Prostate gland (tissue), 2 donors: ENCODE measurements around the gene PVR.

ENCODE experiments used
- POLR2A ChIP-seq: fragments of 450-650 bp; IDR thresholded peaks from one replicate; pipeline ENCODE4 v1.6.1; 2016; ENCODE audit warnings: antibody characterized with exemption, mild to moderate bottlenecking
- TF ChIP-seq, protein P1 (sequence below), 4 experiments: fragments of 200-600 bp in 2 of 4; fragments of 450-650 bp in 2 of 4; sonication (generic) in 2 of 4; IDR thresholded peaks; 1 replicate in 3 of 4; 2 replicates in 1 of 4; pipeline ENCODE4 v1.5.1; 2016 to 2019; ENCODE audit warnings: antibody characterized with exemption in 4 of 4, mild to moderate bottlenecking in 2 of 4, moderate library complexity in 2 of 4

DNA sequence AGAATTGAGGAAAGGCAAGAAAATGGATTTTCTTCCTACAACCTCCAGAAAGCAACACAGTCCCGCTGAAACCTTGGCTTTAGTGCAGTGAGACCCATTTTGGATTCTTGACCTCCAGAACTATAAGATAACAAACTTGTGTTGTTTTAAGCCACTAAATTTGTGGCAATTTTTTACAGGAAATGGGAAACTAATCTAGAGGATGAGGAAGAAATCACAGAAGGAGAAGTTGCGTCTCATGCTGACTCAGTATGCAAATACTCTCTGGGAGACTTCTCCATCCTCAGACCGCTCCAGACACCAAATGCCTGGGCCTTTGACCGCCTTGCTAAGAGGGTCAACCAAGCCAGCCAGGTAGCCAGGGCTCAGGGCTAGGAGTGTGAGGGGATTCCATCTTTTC lies 42.2 kb downstream of the PVR start:
- TF ChIP-seq, protein P1, sequence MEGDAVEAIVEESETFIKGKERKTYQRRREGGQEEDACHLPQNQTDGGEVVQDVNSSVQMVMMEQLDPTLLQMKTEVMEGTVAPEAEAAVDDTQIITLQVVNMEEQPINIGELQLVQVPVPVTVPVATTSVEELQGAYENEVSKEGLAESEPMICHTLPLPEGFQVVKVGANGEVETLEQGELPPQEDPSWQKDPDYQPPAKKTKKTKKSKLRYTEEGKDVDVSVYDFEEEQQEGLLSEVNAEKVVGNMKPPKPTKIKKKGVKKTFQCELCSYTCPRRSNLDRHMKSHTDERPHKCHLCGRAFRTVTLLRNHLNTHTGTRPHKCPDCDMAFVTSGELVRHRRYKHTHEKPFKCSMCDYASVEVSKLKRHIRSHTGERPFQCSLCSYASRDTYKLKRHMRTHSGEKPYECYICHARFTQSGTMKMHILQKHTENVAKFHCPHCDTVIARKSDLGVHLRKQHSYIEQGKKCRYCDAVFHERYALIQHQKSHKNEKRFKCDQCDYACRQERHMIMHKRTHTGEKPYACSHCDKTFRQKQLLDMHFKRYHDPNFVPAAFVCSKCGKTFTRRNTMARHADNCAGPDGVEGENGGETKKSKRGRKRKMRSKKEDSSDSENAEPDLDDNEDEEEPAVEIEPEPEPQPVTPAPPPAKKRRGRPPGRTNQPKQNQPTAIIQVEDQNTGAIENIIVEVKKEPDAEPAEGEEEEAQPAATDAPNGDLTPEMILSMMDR (IDR thresholded peaks at IDR 0.05): no peak
- no peak for TF ChIP-seq POLR2A
